Raji (cell line): ENCODE measurements around the gene LINGO1.

ENCODE experiments used
- POLR2A ChIP-seq: IDR thresholded peaks from 2 replicates; pipeline ENCODE4 v1.6.1; 2011; ENCODE audit warnings: low read depth, low read length, control low read depth; ENCODE audit not compliant: insufficient read depth

LINGO1 gene

DNA sequence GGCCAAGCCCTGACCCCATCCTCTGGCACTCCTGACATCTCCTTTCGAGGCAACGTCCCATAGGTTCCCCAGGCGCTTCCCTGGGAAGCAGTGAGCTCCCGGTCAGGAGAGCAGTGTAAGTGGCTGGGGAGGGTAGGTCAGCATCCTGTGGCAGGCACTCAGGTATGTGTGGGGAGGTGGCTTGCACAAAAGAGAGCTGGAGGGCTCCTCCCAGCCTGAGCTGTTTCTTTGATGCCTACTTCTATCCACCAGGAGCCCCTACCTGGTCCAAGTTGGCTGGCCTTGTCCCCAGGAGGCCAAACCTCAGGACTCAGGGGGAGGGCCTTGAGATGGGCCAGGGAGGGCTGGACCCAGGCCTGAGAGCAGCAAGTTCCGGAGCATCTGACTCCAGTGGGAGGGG, 31.7 kb upstream of the LINGO1 start:
- TF ChIP-seq POLR2A: no peak

- TF ChIP-seq POLR2A: no peak
These were observed 30.5 kb upstream of the LINGO1 start for GRCh38 chr15:77663256-77663655.

DNA sequence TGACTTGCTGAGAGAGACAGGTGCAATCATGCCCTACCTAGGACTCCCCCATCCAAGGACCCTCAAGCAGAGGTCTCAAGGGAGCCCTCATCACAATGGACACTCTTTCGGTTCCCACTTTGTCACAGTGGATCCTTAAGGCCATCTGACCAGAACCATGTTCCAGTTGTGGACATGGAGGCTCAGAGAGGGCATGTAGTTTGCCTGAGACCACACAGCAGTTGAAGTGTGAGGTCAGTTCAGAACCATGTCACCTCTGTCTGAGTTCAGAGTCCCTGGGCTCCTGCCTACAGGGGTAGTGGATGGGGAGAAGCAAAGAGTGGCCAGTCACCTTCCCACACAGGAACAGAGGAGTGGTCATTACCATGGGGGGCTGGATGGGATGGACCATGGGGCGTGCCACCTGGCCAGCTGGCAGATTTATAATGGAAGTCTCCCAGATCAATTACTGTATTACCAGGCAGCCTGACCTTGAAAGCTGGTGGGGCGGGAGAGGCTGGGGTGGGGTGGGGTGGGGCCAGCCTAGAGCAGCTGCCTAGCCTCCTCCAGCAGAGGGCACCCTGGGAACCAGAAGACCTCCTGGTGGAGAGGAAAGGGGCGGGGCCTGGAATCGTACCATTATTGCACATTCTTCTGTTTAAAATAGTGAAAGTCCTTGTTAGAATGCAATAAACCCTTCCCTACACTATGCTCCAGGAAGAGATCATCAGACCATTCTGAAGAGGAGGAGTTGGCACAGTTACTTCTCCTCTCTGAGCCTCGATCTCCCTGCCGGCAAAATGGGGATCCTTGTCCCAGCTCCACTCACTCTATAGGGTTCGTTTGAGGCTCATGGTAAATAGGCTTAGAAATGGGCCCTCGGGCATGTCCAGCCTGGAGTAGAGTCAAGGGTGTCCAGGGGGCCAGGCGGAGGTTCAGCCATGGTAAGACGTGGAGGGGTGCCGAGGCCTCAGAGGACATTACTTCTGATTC, 26.9 kb upstream of the LINGO1 start:
- no peak for TF ChIP-seq POLR2A

DNA sequence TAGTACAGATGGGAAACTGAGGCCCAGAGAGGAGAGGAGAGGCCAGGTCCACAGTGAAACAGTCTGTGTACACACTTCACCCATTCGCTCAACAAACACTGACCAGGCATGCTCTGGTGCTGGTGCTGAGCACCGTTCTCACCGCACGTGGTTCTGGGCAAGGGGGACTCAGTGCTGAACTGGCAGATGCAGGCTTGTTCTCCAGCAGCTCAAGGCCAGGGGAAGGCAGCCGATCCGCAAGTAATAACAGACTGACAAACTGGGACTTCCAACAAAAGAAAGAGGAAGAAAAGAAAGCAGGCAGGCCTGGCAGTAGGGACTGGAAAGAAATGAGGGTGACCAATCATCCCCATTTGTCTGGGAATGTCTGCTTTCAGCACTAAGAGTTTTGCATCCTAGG, 25.6 kb upstream of the LINGO1 start:
- TF ChIP-seq POLR2A: no peak

- no peak for TF ChIP-seq POLR2A
These were observed 25.0 kb upstream of the LINGO1 start for GRCh38 chr15:77657634-77658238.

GRCh38 chr15:77656294-77656693, 23.6 kb upstream of the LINGO1 start:
- TF ChIP-seq POLR2A: no peak

DNA sequence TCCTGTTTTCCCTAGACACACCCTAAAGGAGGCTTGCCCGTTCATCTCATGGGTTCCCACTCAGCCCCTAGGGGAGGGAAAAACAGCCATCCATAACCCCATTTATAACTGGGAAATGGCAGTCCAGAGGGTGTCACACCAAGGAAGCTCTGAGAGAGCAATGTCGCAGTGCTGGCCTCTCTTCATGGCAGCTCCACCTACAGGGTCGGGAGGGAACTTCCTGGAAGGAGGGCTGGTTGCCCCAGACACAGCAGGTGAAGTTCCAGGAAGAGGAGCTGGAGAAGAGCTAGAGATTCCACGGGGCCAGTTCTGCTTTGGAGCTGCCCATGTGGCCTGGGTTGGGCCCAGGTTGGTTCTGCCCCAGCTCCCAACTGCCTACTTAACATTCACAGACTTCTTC, 22.3 kb upstream of the LINGO1 start:
- TF ChIP-seq POLR2A: no peak

- no peak for TF ChIP-seq POLR2A
These were observed 21.2 kb upstream of the LINGO1 start for GRCh38 chr15:77653832-77654480.

GRCh38 chr15:77650265-77650664, 17.6 kb upstream of the LINGO1 start:
- no peak for TF ChIP-seq POLR2A

- TF ChIP-seq POLR2A: no peak
These were observed 16.9 kb upstream of the LINGO1 start for GRCh38 chr15:77649610-77650009.

DNA sequence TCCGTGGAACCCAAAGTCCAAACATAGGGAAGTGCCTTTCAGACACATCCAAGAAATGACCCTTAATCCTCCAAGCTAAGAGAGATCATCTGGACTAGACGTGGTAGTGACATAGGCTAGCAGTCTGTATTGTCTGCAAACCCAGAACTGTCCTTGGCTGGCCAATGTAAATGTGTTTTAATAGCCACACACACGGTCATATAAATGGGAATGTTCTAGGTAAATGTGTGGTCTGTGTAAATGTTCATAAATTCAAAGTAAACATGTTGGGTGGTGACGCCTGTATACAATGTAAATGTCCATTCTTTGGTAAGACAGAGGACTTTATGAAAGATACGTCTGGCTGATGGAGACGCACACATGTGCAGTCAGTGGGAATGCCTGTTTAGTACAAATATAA, 16.3 kb upstream of the LINGO1 start:
- TF ChIP-seq POLR2A: no peak

DNA sequence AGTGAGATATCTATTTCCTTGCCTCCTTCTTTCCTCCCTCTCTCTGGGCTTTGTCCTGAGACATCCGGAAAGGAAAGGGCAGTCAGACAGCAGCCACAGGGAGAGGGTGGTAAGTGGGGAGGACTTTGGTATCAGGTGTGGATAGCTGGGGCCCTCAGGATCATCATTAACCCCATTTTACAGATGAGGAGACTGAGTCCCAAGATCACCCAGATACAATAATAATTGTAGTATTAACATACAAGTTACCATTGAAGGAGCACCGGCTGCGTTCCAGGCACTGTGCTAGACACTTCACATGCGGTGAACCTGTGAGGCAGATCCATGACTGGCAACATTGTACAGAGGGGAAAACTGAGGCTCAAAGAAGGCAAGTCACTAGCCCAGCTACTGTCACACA, 15.2 kb upstream of the LINGO1 start:
- TF ChIP-seq POLR2A: no peak

DNA sequence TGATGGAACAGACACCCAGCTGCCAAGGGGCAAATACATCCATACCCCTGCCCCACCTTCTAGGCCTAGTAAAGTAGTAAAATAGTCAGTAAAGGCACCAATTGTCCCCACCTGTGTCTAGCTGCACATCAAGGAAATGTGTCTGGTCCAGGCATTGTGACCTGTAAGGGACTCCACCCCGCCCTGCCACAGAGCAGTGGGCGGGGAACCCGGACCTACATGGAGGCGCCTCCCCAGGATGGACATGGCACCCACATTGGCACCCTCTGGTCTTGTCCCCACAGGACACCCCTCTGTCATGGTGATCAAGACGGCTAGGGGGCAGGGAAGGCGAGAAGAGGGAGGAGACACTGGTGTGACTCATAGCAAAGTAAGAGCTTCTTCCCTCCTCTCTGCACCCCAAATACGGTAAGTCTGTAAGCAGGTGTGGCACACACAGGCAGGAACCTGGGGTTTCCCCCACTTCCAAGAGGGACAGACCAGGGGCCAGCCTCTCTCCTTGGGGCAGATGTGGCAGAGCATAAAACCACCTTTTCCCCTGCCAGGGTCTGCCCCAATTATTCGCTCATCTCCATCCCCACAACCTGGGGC, 13.5 kb upstream of the LINGO1 start:
- no peak for TF ChIP-seq POLR2A

- no peak for TF ChIP-seq POLR2A
These were observed 12.9 kb upstream of the LINGO1 start for GRCh38 chr15:77645602-77646001.

DNA sequence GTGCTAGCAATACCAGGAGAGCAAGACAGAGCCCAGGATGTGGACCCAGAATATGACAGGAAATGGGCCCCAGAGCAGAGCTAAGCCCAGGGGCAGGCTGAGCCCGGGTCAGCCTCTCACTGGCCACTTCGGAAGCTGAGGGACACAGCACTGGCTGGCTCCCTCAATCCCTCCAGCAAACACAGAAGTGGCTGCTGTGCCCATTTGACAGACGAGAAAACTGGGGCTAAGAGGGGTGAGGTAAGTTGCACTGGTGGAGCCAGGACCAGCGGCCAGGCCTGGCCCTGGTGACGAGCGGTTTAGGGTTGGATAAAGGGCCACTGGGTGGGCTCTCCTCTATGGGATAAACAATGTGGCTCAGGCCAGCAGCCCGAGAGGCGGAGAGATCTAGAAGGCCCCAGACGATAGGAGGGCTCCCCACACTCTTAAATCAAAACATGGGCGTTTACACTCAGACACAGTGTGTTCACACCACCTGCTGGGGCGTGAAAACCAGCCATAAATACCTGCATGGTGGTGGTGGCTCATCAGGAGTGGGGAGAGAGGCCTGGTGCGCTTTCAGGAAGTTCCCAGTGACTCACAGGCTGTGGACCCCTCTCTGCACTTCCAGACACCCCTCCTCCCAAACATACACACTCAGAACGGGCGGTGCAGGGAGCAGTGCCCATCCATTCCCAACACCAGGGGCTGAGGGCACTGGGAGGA, 12.0 kb upstream of the LINGO1 start:
- TF ChIP-seq POLR2A: no peak

- TF ChIP-seq POLR2A: no peak
These were observed 11.1 kb upstream of the LINGO1 start for GRCh38 chr15:77643764-77644163.
